ENCODE data around the gene MOB3A.
A peak's percentile ranks its signal among the peaks of the same experiment; 100 is the strongest.
"Not testable (repeated sequence)": the region's sequence is repeated elsewhere in the genome, so short reads cannot be mapped to it uniquely, and the experiment has no call there.

The MOB3A gene

GRCh38 chr19:2101417-2102335 lies 5.5 kb upstream of the MOB3A start:
- no peak for DNase-seq

- DNase-seq: no peak
Measured at GRCh38 chr19:2100719-2101061, 4.6 kb upstream of the MOB3A start.

GRCh38 chr19:2099937-2100718 lies 4.0 kb upstream of the MOB3A start:
- no peak for DNase-seq

GRCh38 chr19:2099054-2099501 lies 3.0 kb upstream of the MOB3A start:
- no peak for DNase-seq

GRCh38 chr19:2097886-2098327 lies 1.8 kb upstream of the MOB3A start:
- DNase-seq: no peak

GRCh38 chr19:2097203-2097885 lies 1.2 kb upstream of the MOB3A start:
- no peak for DNase-seq

GRCh38 chr19:2096480-2097202 lies 515 bp upstream of the MOB3A start, which contains the start of gene IZUMO4:
Gene IZUMO4, plus strand, starts transcription at chr19:2096915. Its CDS starts 31 bp downstream, at chr19:2096946.
- peak; percentile 89 to 98 for DNase-seq

GRCh38 chr19:2091926-2092525 lies 4.1 kb downstream of the MOB3A start:
- not testable (repeated sequence) for DNase-seq

- DNase-seq: no peak
Measured at GRCh38 chr19:2089727-2090053, 6.4 kb downstream of the MOB3A start.

- no peak for DNase-seq
Measured at GRCh38 chr19:2089001-2089711, 7.0 kb downstream of the MOB3A start.

GRCh38 chr19:2087621-2088100 lies 8.5 kb downstream of the MOB3A start:
- DNase-seq: no peak

GRCh38 chr19:2086695-2087620 lies 9.2 kb downstream of the MOB3A start:
- not testable (repeated sequence) for DNase-seq

- DNase-seq: no peak
Measured at GRCh38 chr19:2084993-2085720, 11.0 kb downstream of the MOB3A start.

- no peak for DNase-seq
Measured at GRCh38 chr19:2083174-2083854, 12.8 kb downstream of the MOB3A start.

GRCh38 chr19:2081873-2082810 lies 14.0 kb downstream of the MOB3A start:
- no peak for DNase-seq

GRCh38 chr19:2080336-2080988 lies 15.7 kb downstream of the MOB3A start:
- DNase-seq: no peak

GRCh38 chr19:2079865-2080301 lies 16.2 kb downstream of the MOB3A start:
- no peak for DNase-seq

Data from NCI-H1930 (cell line).